K562 (cell line): ENCODE results near the gene AFF3. TPM values are rescaled to one million over a fixed set of nuclear protein-coding genes. Genes with fewer than 3 reads are reported as not detected.

Source experiments
- ATAC-seq: fragments of 200-7000 bp; cut with Tn5 transposase; 3 replicates; pipeline ENCODE4 v1.9.1; 2020; ENCODE audit warnings: moderate library complexity
- BruUV-seq: library from RNA; stranded (reverse); fragments of 400-500 nt; replicated peaks from 2 replicates; lab custom pipeline; 2021; lab: Mats Ljungman, UMichigan
- CTCF ChIA-PET: fragments of 300-600 bp; formaldehyde crosslinking; extraction: SDS; loops from one replicate; lab custom pipeline; 2021; ENCODE audit warnings: low intra/inter-chr PET ratio; lab: Yijun Ruan, JAX
- POLR2A ChIA-PET: fragments of 300-600, 350-650 bp; sonication (Branson Sonifier 250); formaldehyde crosslinking; extraction: SDS; loops from one replicate; lab custom pipeline; 2021; ENCODE audit warnings: antibody characterized with exemption, inconsistent platforms; lab: Yijun Ruan, JAX
- DNase-seq, 4 experiments: peaks; one replicate each; pipeline versions ENCODE4 v3.0.0 to v3.0.0-alpha.2; 2011 to 2018; ENCODE audit warnings: low spot score in 3 of 4, mixed read lengths in 3 of 4; ENCODE audit errors: extremely low read depth in 1 of 4
- FAIRE-seq: peaks from 2 replicates; lab custom pipeline; 2011; peaks lifted over from hg19 to GRCh38; lab: Jason Lieb, UNC
- H2AFZ ChIP-seq: 2 replicates; pipeline ENCODE4 v1.6.0; 2011; ENCODE audit warnings: low read depth, low read length, control low read depth, inconsistent platforms
- H3K27ac ChIP-seq: fragments of 200-600 bp; 3 replicates; pipeline ENCODE4 v1.8.0; 2011; ENCODE audit warnings: low read depth, mild to moderate bottlenecking, control low read depth, inconsistent platforms, low read length, moderate library complexity, mixed read lengths; ENCODE audit errors: extremely low read depth
- H3K27me3 ChIP-seq, 2 experiments: fragments of 300-600 bp in 1 of 2; 2 replicates in 1 of 2; 3 replicates in 1 of 2; pipeline versions ENCODE4 v1.6.0 to v1.8.0; 2011; ENCODE audit warnings: inconsistent platforms in 2 of 2, low read length in 2 of 2, mild to moderate bottlenecking in 1 of 2, mixed read lengths in 1 of 2, moderate library complexity in 1 of 2; ENCODE audit not compliant: control insufficient read depth in 2 of 2, insufficient read depth in 2 of 2
- H3K36me3 ChIP-seq: fragments of 300-600 bp; 3 replicates; pipeline ENCODE4 v1.8.0; 2011; ENCODE audit warnings: mild to moderate bottlenecking, low read length, inconsistent platforms; ENCODE audit not compliant: control insufficient read depth, insufficient read depth
- H3K4me1 ChIP-seq, 2 experiments: fragments of 200-600 bp in 1 of 2; replicated peaks in 1 of 2; 2 replicates in 1 of 2; 3 replicates in 1 of 2; pipeline versions ENCODE4 v1.5.1 to v1.8.0; 2011; ENCODE audit warnings: inconsistent platforms in 2 of 2, low read length in 2 of 2, mild to moderate bottlenecking in 1 of 2, mixed read lengths in 1 of 2, moderate library complexity in 1 of 2; ENCODE audit not compliant: control insufficient read depth in 2 of 2, insufficient read depth in 2 of 2
- H3K4me2 ChIP-seq: 2 replicates; pipeline ENCODE4 v1.6.1; 2011; ENCODE audit warnings: low read length, control low read depth, inconsistent platforms, mixed read lengths; ENCODE audit not compliant: insufficient read depth
- H3K4me3 ChIP-seq: fragments of 200-600 bp; sonication (generic), shearing (Covaris generic); 2 replicates; pipeline ENCODE4 v1.5.1; 2016; ENCODE audit warnings: control low read depth, inconsistent platforms
- H3K79me2 ChIP-seq: fragments of 200-600 bp; 3 replicates; pipeline ENCODE4 v1.8.0; 2011; ENCODE audit warnings: low read length, inconsistent platforms; ENCODE audit not compliant: control insufficient read depth, insufficient read depth
- H3K9ac ChIP-seq, 2 experiments: 2 replicates each; pipeline versions ENCODE4 v1.6.0 to v1.6.1; 2011; ENCODE audit warnings: low read depth in 2 of 2, low read length in 2 of 2, control low read depth in 1 of 2, inconsistent platforms in 1 of 2, mild to moderate bottlenecking in 1 of 2, mixed read lengths in 1 of 2; ENCODE audit not compliant: insufficient read depth in 1 of 2
- H3K9me1 ChIP-seq: one replicate; pipeline ENCODE4 v1.6.0; 2011; ENCODE audit warnings: inconsistent platforms, mild to moderate bottlenecking, low read length, moderate library complexity; ENCODE audit not compliant: control insufficient read depth, insufficient read depth
- H3K9me3 ChIP-seq: replicated peaks from 2 replicates; pipeline ENCODE4 v1.5.1; 2011; ENCODE audit warnings: low read depth, low read length, inconsistent platforms; ENCODE audit not compliant: control insufficient read depth, insufficient read depth
- H4K20me1 ChIP-seq: replicated peaks from 2 replicates; pipeline ENCODE4 v1.6.1; 2011; ENCODE audit warnings: low read length, inconsistent platforms, mixed read lengths; ENCODE audit not compliant: control insufficient read depth, insufficient read depth
- ASH1L ChIP-seq: fragments of 450-650 bp; IDR thresholded peaks from 2 replicates; pipeline ENCODE4 v1.6.1; 2018; ENCODE audit warnings: borderline replicate concordance, mild to moderate bottlenecking, low read depth; ENCODE audit not compliant: partially characterized antibody
- BACH1 ChIP-seq: fragments of 200-800 bp; sonication (Bioruptor generic); IDR thresholded peaks from 2 replicates; pipeline ENCODE4 v1.6.1; 2016; ENCODE audit warnings: missing genetic modification characterization, missing compliant biosample characterization
- CTCFL ChIP-seq: IDR thresholded peaks from 2 replicates; pipeline ENCODE4 v1.6.1; 2011; ENCODE audit warnings: borderline replicate concordance, low read depth, mild to moderate bottlenecking, moderate library complexity, low read length; ENCODE audit not compliant: insufficient read depth, poor library complexity, severe bottlenecking
- IRF1 ChIP-seq: sonication (generic); formaldehyde crosslinking; IDR thresholded peaks from 2 replicates; pipeline ENCODE4 v1.8.0; 2022; ENCODE audit warnings: missing genetic modification reagents, mild to moderate bottlenecking, borderline replicate concordance
- NR2F6 ChIP-seq: fragments of 450-650 bp; formaldehyde crosslinking; IDR thresholded peaks from 2 replicates; pipeline ENCODE4 v1.4.0; 2020; ENCODE audit warnings: mild to moderate bottlenecking
- SNAPC5 ChIP-seq: fragments of 250-450 bp; sonication (Bioruptor Pico); IDR thresholded peaks from 2 replicates; pipeline ENCODE4 v1.8.0; 2021; ENCODE audit warnings: moderate library complexity, mild to moderate bottlenecking, inconsistent platforms
- YBX1 ChIP-seq: fragments of 450-650 bp; IDR thresholded peaks from 2 replicates; pipeline ENCODE4 v1.7.1; 2016; ENCODE audit warnings: mild to moderate bottlenecking
- ZBTB8A ChIP-seq: fragments of 450-650 bp; IDR thresholded peaks from 2 replicates; pipeline ENCODE4 v1.6.1; 2018; ENCODE audit warnings: mild to moderate bottlenecking, moderate library complexity; ENCODE audit not compliant: partially characterized antibody
- ZNF212 ChIP-seq: fragments of 450-650 bp; formaldehyde crosslinking; IDR thresholded peaks from 2 replicates; pipeline ENCODE4 v1.4.0; 2020; ENCODE audit warnings: mild to moderate bottlenecking
- ZNF24 ChIP-seq: fragments of 450-650 bp; IDR thresholded peaks from 2 replicates; pipeline ENCODE4 v1.6.1; 2016
- ZNF699 ChIP-seq: fragments of 250-450 bp; sonication (Bioruptor Pico); IDR thresholded peaks from 2 replicates; pipeline ENCODE4 v1.8.0; 2021; ENCODE audit warnings: mild to moderate bottlenecking, moderate library complexity; ENCODE audit not compliant: insufficient replicate concordance
- ZNF707 ChIP-seq: fragments of 250-450 bp; sonication (Bioruptor Pico); conservative IDR thresholded peaks from 2 replicates; pipeline ENCODE4 v1.8.0; 2022; ENCODE audit warnings: inconsistent platforms, mild to moderate bottlenecking, moderate library complexity
- WGBS: fragments of 100-300 bp; shearing (Covaris generic); methylation state at CpG from one replicate; pipeline ENCODE4 v1.1.6; 2016; ENCODE audit warnings: low coverage, mixed read lengths; ENCODE audit not compliant: insufficient coverage; ENCODE audit errors: missing lambda C conversion rate; 5-methylcytosine and 5-hydroxymethylcytosine counted together
- in situ Hi-C: fragments of 300-500 bp; cut with MboI; formaldehyde crosslinking; loops from 4 replicates; pipeline ENCODE4 v1.15.0; 2018; ENCODE audit warnings: inconsistent platforms, mixed read lengths
- intact Hi-C: fragments of 100-400 bp; cut with micrococcal nuclease; formaldehyde crosslinking; loops from 2 replicates; pipeline ENCODE4 v1.14.2; 2022
- polyA plus RNA-seq, 8 experiments: library from polyadenylated mRNA; depleted of rRNA in 4 of 8; stranded (reverse) in 5 of 8; unstranded in 3 of 8; fragments of >200 nt; fragmentation: Nextera tagmentation in 2 of 8; fragmentation: Illumina TruSeq in 1 of 8; extraction: Ambion mirVana in 2 of 8; extraction: Trizol in 1 of 8; gene quantifications; 2 replicates each; pipeline versions ENCODE4 v1.2.1 to v1.2.3, GENCODE V29; 2011 to 2014; ENCODE audit warnings: inconsistent platforms in 1 of 8, missing spikeins in 1 of 8
- total RNA-seq, 7 experiments: library from RNA; depleted of rRNA in 6 of 7; stranded (reverse); fragments of >200 nt in 6 of 7; fragmentation: Illumina TruSeq in 2 of 7; extraction: Trizol in 2 of 7; gene quantifications; 2 replicates each; pipeline versions ENCODE4 v1.2.1 to v1.2.3, GENCODE V29; 2011 to 2021; ENCODE audit warnings: low replicate concordance in 1 of 7
- TF ChIP-seq, protein P1 (sequence below): fragments of 250-450 bp; sonication (Bioruptor Pico); IDR thresholded peaks from 2 replicates; pipeline ENCODE4 v1.5.0; 2022; ENCODE audit warnings: mild to moderate bottlenecking

The AFF3 gene
- total and polyA plus RNA-seq, 9 of the 15 experiments (the other 6 are each of a cell fraction or from before 2014, with no cell fraction given): 0.02 to 0.11 TPM; not detected in 7

DNA sequence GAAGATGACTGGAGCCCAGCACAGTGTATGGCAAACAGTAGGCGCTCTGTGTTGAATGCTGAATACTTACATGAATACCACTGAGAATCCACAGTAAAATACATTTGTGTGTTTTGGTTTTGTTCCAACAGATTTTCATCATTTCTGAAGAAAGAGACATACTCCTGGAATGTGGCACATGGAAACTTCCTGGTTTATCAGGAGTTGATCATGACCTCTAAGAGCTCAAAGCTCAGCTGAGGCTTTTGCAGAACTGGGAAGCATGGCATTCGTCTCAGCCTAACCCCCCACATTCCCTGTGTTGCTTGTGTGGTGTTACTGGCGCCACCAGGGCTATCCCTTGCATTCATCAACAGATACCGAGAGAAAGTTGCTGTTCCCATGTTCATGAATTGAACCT is 335.6 kb downstream of the AFF3 start:
- Histone ChIP-seq H3K79me2 (no peaks in the 10 kb centered on the region), H3K9me3 (no peaks in the 10 kb centered on the region), H3K4me1 (no peaks in the 10 kb centered on the region), H3K27me3 (peaks cover 19 to 24% of the 10 kb centered on the region in 2 experiments), H3K4me2 (no peak overlapping the region), H3K36me3 (no peaks in the 10 kb centered on the region), H3K9me1 (no peaks in the 10 kb centered on the region), H3K27ac (no peak overlapping the region), H3K9ac (no peak overlapping the region), H4K20me1 (no peaks in the 10 kb centered on the region), H2AFZ (no peak overlapping the region), H3K4me3 (no peak overlapping the region)
- intact Hi-C loops (no loop called here), in situ Hi-C loops (loop anchor here (25.0 kb wide), 1 partner anchor 244 kb away; no protein-coding TSS in a partner anchor)
- no TSS peak for BruUV-seq
- ATAC-seq (no peak), DNase-seq (no peak), FAIRE-seq (no peak)
- CTCF ChIA-PET: no interaction called here
- POLR2A ChIA-PET: interaction anchor here (0.8 kb wide), 1 partner anchor 442 kb away, joined by 3 read pairs; no protein-coding TSS in a partner anchor
- no peak for TF ChIP-seq ASH1L
- no peak for TF ChIP-seq ZBTB8A
- no peak for TF ChIP-seq SNAPC5 (CRISPR knock-in tag)
- TF ChIP-seq ZNF707 (CRISPR knock-in tag): no peak
- no peak for TF ChIP-seq ZNF24
- TF ChIP-seq YBX1: no peak
- no peak for TF ChIP-seq CTCFL
- TF ChIP-seq, protein P1, sequence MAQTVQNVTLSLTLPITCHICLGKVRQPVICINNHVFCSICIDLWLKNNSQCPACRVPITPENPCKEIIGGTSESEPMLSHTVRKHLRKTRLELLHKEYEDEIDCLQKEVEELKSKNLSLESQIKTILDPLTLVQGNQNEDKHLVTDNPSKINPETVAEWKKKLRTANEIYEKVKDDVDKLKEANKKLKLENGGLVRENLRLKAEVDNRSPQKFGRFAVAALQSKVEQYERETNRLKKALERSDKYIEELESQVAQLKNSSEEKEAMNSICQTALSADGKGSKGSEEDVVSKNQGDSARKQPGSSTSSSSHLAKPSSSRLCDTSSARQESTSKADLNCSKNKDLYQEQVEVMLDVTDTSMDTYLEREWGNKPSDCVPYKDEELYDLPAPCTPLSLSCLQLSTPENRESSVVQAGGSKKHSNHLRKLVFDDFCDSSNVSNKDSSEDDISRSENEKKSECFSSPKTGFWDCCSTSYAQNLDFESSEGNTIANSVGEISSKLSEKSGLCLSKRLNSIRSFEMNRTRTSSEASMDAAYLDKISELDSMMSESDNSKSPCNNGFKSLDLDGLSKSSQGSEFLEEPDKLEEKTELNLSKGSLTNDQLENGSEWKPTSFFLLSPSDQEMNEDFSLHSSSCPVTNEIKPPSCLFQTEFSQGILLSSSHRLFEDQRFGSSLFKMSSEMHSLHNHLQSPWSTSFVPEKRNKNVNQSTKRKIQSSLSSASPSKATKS (CRISPR knock-in tag): no peak
- TF ChIP-seq IRF1 (CRISPR knock-in tag): no peak
- no peak for TF ChIP-seq BACH1
- no peak for TF ChIP-seq ZNF212
- no peak for TF ChIP-seq ZNF699 (CRISPR knock-in tag)
- TF ChIP-seq NR2F6 (CRISPR knock-in tag): no peak
- WGBS: 0% methylated on average over 4 of the region's 4 CpGs
